TTC549 (cell line): Measurements from ENCODE around the gene TAF4.
"Not testable (repeated sequence)": the region's sequence is repeated elsewhere in the genome, so short reads cannot be mapped to it uniquely, and the experiment has no call there.

Experiments used
- FAIRE-seq: peaks from 2 replicates; lab custom pipeline; 2012; peaks lifted over from hg19 to GRCh38; lab: Jason Lieb, UNC

The TAF4 gene

DNA sequence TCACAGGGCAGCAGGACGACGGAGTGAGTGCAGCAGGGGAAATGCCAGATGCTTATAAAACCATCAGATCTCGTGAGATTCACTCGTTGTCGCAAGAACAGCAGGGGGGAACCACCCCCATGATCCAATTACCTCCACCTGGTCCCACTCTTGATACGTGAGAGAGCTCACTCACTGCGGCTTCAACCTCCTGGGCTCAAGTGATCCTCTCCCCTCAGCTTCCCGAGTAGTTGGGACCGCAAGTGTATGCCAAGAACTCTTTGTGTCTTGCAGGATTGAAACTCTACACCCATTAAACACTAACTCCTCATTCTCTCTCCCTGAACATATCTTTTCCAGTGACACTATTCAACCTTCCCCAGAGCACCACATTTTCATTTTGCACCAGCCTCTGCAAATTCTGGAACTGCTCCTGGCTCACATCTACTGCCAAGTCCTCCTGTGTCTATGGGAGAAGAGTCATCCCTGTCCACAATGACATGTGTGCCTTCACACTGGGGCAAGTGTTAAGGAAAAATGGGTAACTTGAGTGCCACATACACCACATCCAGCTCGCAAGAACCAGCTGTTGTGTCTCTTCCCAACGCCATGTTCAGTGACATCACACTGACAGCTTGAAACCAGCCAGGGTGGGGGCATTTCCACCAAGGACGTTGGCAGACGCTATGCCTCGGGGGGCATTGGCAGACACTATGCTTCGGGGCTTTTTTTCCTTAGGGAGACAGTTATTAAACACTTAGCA lies 14.7 kb upstream of the TAF4 start:
- no peak for FAIRE-seq

DNA sequence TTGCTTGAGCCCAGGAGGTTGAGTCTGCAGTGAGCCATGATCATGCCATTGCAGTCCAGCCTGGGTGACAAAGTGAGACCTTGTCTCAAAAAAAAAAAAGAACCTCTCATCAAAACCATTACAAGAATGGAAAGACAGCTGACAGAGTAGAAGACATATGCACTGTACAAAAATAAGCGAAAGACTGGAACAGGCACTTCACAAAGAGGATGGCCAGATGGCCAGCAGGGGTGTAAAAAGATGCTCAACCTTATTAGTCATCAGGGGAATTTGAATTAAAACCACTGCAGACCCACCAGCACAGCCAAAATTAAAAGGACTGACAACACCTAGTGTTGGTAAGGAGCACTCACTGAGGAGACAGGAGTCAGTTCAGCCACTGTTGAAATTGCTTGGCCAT lies 13.5 kb upstream of the TAF4 start:
- no peak for FAIRE-seq

- FAIRE-seq = no peak
Measured at GRCh38 chr20:62073323-62073722, 7.6 kb upstream of the TAF4 start.

DNA sequence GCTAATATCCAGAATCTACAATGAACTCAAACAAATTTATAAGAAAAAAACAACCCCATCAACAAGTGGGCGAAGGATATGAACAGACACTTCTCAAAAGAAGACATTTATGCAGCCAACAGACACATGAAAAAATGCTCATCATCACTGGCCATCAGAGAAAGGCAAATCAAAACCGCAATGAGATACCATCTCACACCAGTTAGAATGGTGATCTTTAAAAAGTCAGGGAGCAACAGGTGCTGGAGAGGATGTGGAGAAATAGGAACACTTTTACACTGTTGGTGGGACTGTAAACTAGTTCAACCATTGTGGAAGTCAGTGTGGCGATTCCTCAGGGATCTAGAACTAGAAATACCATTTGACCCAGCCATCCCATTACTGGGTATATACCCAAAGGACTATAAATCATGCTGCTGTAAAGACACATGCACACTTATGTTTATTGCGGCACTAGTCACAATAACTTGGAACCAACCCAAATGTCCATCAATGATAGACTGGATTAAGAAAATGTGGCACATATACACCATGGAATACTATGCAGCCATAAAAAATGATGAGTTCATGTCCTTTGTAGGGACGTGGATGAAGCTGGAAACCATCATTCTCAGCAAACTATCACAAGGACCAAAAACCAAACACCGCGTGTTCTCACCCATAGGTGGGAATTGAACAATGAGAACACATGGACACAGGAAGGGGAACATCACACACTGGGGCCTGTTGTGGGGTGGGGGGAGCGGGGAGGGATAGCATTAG lies 6.2 kb upstream of the TAF4 start:
- not testable (repeated sequence) for FAIRE-seq

DNA sequence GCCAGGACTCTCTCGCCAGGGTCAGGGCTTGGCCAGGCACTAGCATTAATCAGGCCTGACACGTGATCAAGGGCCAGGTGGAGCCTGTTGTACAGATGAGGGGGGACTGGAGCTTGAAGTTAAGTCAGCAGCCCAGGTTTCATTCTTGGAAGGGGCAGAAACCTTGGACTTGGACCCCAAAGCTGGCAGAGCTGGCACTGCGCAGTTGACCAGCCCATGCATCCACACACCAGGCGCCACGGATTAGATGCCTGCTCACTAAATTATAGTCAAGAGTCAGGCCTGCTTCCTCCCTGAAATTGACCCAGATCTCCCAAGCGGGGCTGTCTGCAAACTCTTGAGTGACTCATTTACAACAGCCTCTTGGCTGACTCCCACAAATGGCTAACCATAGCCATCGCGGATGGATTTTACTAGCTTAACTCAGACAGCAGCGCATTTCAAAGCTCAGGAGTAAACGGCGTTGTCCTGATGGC lies 4.1 kb upstream of the TAF4 start:
- no peak for FAIRE-seq

- no peak for FAIRE-seq
Measured at GRCh38 chr20:62068997-62069396, 3.3 kb upstream of the TAF4 start.

- no peak for FAIRE-seq
Measured at GRCh38 chr20:62067547-62068260, 2.0 kb upstream of the TAF4 start.

DNA sequence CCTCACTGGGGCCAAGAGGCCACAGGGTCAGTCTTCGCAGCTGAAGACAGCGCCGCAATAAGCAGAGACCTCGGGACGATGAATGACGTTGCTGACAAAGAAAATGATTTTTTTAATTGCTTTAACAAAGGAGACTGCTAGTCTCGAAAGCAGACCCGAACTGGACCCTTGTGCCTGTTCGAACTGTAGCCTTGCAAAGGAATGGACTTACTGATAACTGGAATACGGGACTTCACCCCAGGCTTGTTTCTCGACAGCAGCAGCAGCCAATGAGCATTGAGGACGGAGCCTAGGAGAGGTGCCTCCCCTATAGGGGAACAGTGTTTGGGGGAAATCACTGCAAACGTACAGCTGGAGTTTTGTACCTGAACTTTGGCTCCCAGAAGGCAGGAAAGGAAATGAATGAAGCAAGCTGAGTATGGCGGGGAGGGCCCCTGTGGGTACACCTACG lies 1.3 kb upstream of the TAF4 start:
- no peak for FAIRE-seq

DNA sequence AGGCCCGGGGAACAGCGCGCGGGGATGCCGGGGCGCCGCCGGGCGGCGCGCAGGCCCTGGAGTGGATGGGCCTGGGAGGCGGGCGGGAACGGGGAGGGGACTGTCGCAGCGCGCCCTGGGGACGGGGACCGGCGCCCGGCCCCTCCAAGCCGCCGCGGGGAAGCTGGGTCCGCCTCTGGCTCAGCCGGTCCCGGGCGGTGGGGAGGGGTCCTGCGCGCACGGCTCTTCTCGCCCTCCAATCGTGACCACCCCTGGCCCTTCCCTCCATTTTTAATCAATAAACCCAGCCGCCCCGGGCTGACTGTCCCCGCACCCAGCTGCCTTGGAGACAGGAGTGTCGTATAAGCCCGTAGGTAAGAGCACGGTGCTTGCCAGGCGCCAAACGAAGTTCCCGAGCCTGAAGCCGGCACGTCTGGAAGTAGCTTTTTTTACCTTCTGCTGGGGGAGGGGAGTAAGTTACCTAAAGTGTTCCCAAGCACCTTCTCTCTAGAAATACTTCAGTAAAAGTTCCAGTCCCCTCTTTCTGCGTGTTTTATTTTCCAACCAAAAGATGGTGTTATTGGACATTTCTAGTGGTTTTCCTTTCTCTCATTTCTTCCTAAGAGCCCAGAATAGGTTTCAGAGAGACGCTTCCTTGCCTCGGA lies 780 bp upstream of the TAF4 start:
- FAIRE-seq = no peak

DNA sequence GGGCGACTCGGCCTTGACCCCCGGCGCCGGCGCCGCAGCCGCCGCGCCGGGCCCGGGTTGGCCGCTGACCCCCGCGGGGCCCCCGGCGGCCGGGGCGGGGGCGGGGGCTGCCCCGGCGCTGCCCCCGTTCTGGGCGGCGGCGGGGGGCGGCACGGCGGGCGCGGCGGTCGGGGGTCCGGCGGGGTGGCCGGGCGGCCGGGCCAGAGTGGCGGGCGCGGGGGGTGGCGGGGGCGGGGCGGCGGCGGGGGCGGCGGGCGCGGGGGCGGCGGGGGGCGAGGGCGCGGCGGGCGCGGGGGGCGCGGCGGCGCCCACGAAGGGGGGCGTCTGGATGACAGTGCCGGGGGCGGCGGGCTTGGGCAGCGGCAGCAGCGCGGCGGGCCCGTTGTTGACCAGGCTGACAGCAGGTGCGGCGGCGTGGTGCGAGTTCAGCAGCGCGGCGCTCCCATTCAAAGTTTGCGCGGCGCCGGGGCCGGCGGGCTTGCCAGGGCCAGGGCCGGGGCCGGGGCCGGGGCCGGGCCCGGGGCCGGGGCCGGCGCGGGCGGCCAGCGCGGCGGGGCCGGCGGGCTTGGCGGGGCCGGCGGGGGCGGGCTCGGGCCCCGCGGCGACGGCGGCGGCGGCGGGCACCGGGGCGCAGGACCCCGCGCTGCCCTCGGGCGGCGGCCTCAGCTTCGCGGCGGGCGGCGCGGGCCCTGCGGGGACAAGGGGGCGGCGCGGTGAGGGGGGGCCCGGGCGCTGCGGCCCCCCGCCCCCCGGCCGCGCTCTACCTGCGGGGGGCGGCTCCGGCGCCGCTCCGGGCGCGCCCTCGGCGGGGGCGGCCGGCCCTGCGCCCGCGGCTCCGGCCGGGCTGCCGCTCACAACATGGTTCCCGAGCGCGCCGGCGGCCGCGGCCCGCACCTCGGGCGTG lies 659 bp downstream of the TAF4 start:
- no peak for FAIRE-seq

GRCh38 chr20:62063981-62064769 lies 1.5 kb downstream of the TAF4 start:
- FAIRE-seq = no peak

DNA sequence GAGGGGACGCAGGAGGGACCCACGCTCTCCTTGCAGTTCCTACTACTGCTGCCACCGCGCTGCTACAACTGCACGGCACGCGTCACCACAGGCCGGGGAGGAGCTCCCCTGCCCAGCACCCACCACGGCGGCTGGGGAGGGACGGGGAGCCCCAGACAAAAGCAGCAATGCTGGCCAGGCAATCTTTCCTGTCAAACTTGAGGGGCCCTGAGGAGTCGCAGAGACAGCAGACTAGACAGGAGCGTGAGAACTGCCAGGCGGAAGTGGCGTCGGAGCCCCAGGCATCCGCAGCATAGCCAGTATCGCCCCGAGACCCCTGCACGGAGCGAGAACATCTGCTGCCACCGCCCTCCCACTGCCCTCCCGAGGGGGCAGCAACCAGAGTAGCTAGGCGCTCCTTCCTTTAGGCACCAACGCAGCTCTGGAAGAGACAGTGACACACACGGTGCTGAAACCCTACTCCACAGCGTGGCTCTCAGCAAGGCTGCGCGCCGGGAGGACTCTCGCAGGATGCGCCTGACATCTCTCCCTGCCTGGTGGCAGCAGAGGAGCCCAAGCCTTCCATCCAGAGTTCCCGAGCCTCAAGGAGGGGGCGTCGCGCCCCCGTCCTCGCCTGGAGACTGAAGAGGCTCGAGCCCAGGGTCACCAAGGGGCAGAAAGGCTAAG lies 2.2 kb downstream of the TAF4 start:
- no peak for FAIRE-seq

GRCh38 chr20:62062661-62063314 lies 2.9 kb downstream of the TAF4 start:
- FAIRE-seq = no peak

DNA sequence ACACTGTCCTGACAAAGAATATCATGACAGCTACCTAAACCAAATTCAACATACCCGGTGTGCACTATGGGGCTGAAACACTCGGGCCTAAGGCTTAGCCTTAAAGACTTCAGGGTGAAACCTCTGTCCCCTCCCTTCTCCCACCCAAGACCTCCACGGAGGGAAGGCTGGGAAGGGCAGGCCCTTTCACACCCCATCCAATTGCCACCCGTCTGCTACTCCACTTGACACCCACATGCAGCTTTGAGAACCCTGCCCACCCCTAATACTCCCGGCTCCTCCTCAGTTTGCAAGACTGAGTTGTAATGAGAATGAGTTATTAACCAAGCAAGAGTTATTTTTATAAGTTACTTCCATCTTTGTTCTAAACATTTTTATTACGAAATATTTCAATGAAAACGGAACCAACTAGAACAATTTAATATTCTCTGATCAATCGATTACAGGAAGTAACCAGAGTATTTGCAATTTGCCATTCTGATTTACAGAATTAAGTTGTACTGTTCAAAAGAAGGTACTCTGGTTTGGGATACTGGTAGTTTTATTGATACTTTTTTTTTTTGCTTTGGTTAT lies 3.7 kb downstream of the TAF4 start:
- FAIRE-seq = no peak

DNA sequence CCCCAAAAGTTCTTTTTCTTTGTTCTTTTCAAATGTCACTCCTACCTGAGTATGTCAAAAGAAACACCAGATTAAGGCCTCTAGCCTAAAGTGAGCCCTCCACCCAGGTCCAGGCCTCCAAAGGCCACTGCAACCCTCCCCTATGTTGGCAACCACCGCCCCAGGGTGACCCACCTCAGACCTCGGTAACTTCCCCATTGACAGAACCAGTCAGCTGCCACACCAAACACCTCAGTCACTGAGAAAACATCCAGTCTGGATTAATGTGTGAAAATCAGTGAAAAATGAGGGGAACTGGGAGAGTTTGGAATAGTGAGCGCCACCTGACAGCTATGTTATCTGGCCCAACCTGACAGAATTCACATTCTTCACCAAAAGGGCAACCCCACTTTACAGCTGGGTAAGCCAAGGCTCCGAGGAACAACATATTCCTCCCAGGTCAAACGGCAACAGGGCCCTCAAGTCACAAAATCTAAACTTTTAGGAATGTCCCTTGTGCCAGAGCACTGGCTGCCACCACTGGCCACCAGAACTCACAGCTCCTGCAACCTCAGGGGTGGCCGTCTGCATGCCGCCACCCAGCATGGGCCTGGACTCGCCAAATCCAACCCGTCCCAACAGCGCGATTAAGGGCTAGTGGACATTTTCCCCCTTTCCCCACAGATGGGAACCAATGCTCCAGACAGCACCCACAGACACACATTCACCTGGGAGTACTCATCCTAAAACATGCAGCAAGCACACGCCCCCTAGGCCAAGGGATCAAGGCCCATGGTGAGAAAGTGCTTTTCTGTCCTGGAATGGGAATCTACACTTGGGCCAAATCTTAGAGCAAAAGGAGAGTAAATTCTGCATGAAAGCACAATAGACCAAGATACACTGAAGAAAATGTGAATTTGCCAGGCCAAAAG lies 4.8 kb downstream of the TAF4 start:
- no peak for FAIRE-seq

DNA sequence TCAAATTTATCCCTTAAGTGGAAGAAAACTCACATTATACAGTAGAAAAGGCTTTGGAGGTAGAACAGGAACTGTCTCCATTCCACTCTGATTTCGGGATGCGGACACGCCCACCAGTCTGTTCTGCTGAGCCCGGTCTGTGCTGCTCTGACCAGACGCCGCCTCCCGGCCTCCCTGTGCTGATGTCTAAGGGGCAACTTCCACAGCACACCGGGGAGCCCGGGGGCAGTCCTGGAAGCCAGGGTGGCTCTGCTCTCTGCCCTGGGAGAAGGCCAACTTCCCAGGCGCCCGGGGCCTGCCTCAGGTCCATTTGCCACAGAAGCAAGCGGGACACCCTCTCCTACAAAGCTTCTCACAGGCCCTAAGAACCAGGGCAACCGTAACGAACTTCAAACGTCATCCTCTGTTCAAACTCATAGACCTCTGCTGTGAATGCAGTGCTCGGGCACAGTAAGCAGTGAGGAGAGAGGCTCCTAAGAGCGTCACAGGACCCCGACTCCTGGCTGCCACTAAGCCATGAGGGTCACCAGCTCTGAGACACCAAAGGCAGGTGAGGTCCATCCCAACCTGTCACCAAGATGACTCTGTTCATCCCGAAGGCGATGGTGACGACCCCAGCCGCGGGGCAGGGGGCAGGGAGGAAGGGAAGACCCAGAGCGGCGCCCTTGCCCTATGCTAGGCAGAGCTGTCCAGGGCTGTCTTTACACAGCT lies 5.6 kb downstream of the TAF4 start:
- FAIRE-seq = no peak

- FAIRE-seq = no peak
Measured at GRCh38 chr20:62059401-62059800, 6.3 kb downstream of the TAF4 start.
